HAP-1 (cell line): ENCODE results near the gene NEDD4.
A peak's percentile ranks its signal among the peaks of the same experiment; 100 is the strongest.
"Not testable (repeated sequence)": the region's sequence is repeated elsewhere in the genome, so short reads cannot be mapped to it uniquely, and the experiment has no call there.

Experiments
- DNase-seq, 2 experiments: peaks; one replicate each; pipeline ENCODE4 v3.0.0-alpha.2; 2016 to 2020; ENCODE audit warnings: low spot score in 2 of 2
- H3K27me3 ChIP-seq: fragments of 250-450 bp; sonication (Bioruptor Pico); 2 replicates; pipeline ENCODE4 v1.5.1; 2020; ENCODE audit warnings: low read depth, mild to moderate bottlenecking, moderate library complexity
- H3K36me3 ChIP-seq: fragments of 250-450 bp; sonication (Bioruptor Pico); replicated peaks from 2 replicates; pipeline ENCODE4 v1.5.1; 2020; ENCODE audit warnings: mild to moderate bottlenecking
- H3K4me1 ChIP-seq: fragments of 250-450 bp; sonication (Bioruptor Pico); 2 replicates; pipeline ENCODE4 v1.5.1; 2020; ENCODE audit warnings: mild to moderate bottlenecking
- H3K4me3 ChIP-seq: fragments of 250-450 bp; sonication (Bioruptor Pico); 2 replicates; pipeline ENCODE4 v1.5.1; 2020; ENCODE audit warnings: mild to moderate bottlenecking, moderate library complexity
- H3K9me3 ChIP-seq: fragments of 250-450 bp; sonication (Bioruptor Pico); 2 replicates; pipeline ENCODE4 v1.5.1; 2020; ENCODE audit warnings: mild to moderate bottlenecking, moderate library complexity
- in situ Hi-C: fragments of 300-500 bp; cut with MboI; formaldehyde crosslinking; loops from 3 replicates; pipeline ENCODE4 v1.14.3; 2020; ENCODE audit warnings: low sequenced_read_pairs, inconsistent platforms, mixed read lengths

Gene NEDD4

DNA sequence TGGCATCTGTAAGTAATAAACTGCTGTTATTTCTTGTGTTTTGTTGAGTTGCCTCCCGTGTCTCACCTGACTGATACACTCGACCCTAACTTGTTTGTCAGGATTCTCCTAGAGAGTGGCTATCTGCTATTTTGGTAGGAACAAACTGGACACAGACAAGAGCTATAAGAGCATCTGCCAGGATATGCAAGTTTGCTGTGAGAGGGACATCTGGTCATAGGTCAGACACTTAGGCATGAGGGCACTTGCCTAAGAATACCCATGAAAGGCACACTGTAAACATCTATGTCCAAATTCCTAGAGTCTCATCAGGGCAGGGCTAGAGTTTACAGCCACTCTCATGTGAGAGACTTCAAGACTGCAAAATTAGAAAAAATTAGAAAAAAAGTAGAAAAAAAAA, 32.5 kb downstream of the NEDD4 start:
- no peaks in the 10 kb centered on the region for H3K27me3 ChIP-seq
- in situ Hi-C loops, result no loop called here
- no peak for DNase-seq
- H3K4me1 ChIP-seq, result peaks cover 7% of the 10 kb centered on the region
- H3K9me3 ChIP-seq, result no peaks in the 10 kb centered on the region
- no peak overlapping the region for H3K4me3 ChIP-seq
- H3K36me3 ChIP-seq, result no peaks in the 10 kb centered on the region

DNA sequence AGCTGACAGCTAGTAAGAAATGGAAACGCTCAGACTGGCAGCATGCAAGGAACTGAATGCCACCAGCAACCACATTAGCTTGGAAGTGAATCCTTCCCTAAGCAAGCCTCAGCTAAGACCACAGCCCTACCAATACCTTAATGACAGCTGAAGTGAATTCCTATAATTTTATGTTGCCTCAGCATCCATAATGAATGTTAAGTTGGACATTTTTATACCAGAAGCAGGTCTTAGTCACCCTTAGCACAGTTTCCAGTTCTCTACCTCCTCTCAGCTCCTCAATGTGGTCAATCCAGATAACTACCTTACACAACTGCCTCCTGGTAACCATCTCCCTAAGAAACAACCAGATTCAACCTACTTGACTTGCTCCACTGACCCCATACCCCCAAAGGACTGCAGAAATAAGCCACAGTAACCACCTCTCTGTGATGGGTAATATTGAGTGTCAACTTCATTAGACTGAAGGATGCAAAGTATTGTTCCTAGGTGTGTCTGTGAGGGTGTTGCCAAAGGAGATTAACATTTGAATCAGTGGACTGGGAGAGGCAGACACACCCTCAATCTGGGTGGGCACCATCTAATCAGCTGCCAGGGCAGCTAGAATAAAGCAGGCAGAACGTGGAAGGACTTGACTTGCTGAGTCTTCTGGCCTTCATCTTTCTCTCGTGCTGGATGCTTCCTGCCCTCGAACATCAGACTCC, 33.5 kb downstream of the NEDD4 start:
- Histone ChIP-seq H3K4me3 (no peak overlapping the region), H3K9me3 (no peaks in the 10 kb centered on the region), H3K27me3 (no peaks in the 10 kb centered on the region), H3K4me1 (peaks cover 7% of the 10 kb centered on the region), H3K36me3 (no peaks in the 10 kb centered on the region)
- in situ Hi-C loops, result no loop called here
- no peak for DNase-seq

DNA sequence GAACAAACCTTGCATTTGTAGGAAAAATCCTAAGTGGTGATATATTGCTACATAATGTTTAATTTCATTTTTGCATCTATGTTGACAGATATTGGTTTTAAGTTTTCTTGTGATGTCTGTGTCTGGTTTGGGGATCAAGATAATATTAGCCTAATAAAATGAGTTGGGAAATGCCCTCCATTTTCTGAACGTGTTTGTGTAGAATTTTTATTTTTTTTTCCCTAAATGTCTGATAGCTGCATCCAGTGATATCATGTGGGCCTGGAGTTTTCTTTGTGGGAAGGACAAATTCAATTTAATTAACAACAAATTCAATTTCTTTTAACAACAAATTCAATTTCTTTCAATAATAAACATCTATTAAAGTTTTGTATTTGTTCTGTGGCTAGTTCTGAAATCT, 35.1 kb downstream of the NEDD4 start:
- in situ Hi-C loops, result no loop called here
- no peaks in the 10 kb centered on the region for H3K9me3 ChIP-seq
- peaks cover 7% of the 10 kb centered on the region for H3K4me1 ChIP-seq
- no peak for DNase-seq
- H3K27me3 ChIP-seq, result no peaks in the 10 kb centered on the region
- H3K36me3 ChIP-seq, result no peaks in the 10 kb centered on the region
- H3K4me3 ChIP-seq, result no peak overlapping the region

DNA sequence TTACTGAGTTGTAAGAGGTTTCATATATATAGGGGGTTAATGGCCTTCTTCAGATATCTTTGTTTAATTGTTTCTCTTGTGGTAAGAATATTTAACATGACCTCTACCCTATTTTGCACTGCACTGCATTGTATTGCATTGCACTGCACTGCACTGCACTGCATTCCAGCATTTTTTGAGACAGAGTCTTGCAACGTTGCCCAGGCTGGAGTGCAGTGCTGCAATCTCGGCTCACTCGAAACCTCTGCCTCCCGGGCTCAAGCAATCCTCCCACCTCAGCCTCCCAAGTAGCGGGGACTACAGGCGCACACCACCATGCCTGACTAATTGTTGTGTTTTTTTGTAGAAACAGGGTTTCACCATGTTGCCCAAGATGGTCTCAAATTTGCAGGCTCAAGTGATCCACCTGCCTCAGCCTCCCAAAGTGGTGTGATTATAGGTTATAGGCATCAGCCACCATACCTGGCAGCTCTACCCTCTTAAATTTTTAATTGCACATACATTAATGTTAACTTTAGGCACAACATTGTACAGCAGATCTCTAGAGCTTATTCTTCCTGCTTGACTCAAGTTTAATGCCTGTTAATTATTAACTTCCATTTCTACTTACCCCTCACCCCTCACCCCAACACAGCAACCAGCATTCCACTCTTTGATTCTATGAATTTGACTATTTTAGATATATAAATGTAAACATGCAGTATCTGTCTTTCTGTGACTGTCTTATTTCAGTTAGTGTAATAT, 38.4 kb downstream of the NEDD4 start:
- H3K4me1 ChIP-seq, result peaks cover 7% of the 10 kb centered on the region
- H3K27me3 ChIP-seq, result no peaks in the 10 kb centered on the region
- in situ Hi-C loops, result no loop called here
- DNase-seq, result no peak
- H3K4me3 ChIP-seq, result no peak overlapping the region
- H3K36me3 ChIP-seq, result no peaks in the 10 kb centered on the region
- no peaks in the 10 kb centered on the region for H3K9me3 ChIP-seq

DNA sequence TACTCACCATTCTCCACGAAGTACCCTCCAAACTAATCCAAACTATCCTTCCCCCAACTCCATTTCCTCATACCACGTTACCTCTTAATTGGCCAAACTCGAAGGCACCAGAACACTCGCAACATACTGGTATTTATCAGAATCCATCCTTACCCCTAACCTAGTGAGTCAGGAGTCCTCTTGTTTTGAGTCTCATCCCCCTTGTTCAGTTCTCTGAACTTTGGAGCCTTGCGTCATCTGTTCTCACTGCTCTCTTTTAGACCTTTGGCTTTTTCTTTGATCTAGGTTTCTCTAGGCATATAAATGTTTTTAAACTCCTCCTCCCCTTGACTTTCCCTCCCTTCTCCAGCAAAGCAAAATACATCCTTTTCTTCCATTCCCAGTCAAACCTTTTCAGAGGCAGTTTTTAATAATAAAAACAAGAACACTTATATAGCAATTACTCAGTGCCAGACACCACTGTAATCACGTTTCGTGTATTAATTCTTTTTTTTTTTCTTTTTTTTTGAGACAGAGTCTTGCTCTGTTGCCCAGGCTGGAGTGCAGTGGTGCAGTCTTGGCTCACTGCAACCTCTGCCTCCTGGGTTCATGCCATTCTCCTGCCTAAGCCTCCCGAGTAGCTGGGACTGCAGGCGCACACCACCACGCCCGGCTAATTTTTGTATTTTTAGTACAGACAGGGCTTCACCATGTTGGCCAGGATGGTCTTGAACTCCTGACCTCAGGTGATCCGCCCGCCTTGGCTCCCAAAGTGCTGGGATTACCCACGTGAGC, 40.7 kb downstream of the NEDD4 start:
- H3K9me3 ChIP-seq, H3K4me1 ChIP-seq, H3K4me3 ChIP-seq, in situ Hi-C loops, DNase-seq, H3K27me3 ChIP-seq, H3K36me3 ChIP-seq: not testable (repeated sequence)

DNA sequence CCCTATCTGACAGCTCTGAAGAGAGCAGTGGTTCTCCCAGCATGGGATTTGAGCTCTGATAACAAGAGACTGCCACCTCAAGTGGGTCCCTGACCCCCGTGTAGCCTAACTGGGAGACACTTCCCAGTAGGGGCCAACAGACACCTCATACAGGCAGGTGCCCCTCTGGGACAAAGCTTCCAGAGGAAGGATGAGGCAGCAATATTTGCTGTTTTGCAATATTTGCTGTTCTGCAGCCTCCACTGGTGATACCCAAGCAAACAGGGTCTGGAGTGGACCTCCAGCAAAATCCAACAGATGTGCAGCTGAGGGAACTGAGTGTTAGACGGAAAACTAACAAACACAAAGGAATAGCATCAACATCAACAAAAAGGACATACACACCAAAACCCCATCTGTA, 48.8 kb downstream of the NEDD4 start:
- H3K4me3 ChIP-seq, H3K27me3 ChIP-seq, H3K4me1 ChIP-seq, DNase-seq, in situ Hi-C loops, H3K9me3 ChIP-seq, H3K36me3 ChIP-seq: not testable (repeated sequence)

DNA sequence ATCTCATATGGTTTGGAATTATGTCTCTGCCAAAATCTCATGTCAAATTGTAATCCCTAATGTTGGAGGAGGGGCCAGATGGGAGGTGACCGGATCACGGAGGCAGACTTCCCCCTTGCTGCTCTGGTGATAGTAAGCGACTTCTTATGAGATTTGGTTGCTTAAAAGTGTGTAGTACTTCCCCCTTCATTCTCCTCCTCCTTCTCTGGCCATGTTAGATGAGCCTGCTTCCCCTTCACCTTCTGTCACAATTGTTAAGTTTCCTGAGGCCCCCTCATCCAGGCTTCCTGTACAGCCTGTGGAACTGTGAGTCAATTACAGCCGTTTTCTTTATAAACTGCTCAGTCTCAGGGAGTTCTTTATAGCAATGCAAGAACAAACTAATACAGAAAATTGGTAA, 51.1 kb downstream of the NEDD4 start:
- in situ Hi-C loops, result no loop called here
- H3K4me1 ChIP-seq, result no peaks in the 10 kb centered on the region
- no peak for DNase-seq
- H3K36me3 ChIP-seq, result no peaks in the 10 kb centered on the region; the same call in 1 of the 2 replicates
- no peaks in the 10 kb centered on the region for H3K27me3 ChIP-seq
- no peak overlapping the region for H3K4me3 ChIP-seq
- no peaks in the 10 kb centered on the region for H3K9me3 ChIP-seq

DNA sequence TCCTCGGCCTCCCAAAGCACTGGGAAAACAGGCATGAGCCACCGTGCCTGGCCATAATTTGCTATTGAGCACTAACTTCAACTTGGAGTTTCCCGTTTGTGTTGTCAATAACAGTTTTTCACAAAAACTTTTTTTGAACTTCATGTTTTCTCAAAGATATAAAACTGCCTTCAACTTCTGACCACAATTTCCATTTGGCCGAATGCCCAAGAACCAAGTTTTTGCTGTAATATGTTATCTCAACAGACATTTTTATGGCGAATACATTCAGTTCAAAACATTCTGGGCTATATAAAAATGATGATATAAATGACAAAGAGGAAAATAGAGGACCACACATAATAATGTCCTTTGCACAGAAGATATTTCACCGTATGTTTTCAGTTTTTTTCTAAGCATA, 56.4 kb downstream of the NEDD4 start:
- no peaks in the 10 kb centered on the region for H3K9me3 ChIP-seq
- DNase-seq, result no peak
- H3K4me3 ChIP-seq, result no peak overlapping the region
- no peaks in the 10 kb centered on the region for H3K27me3 ChIP-seq
- no peaks in the 10 kb centered on the region for H3K4me1 ChIP-seq
- no peaks in the 10 kb centered on the region; the same call in 1 of the 2 replicates for H3K36me3 ChIP-seq
- in situ Hi-C loops, result no loop called here

DNA sequence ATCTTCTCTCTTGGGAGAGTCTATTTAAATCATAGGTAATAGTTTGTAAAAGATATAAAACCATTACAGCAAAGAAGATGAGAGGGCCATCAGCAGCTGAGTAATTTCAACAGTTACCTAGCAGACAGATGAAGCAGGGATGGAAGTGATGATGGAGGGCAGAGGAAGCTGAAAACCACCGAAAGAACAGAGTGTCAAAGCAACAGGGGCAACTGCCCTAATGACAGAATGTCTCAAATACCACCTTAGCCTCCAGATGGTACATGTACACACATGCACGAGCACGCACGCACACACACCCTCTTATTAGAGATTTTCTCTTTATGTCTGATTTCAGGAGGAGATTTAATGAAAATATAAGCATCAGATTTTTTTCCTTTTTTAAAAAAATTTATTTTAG, 64.5 kb downstream of the NEDD4 start:
- no peak for DNase-seq
- peaks cover 2% of the 10 kb centered on the region; the same call in 1 of the 2 replicates for H3K9me3 ChIP-seq
- H3K4me3 ChIP-seq, result no peak overlapping the region
- no peaks in the 10 kb centered on the region for H3K4me1 ChIP-seq
- no peaks in the 10 kb centered on the region for H3K36me3 ChIP-seq
- no peaks in the 10 kb centered on the region for H3K27me3 ChIP-seq
- in situ Hi-C loops, result no loop called here

DNA sequence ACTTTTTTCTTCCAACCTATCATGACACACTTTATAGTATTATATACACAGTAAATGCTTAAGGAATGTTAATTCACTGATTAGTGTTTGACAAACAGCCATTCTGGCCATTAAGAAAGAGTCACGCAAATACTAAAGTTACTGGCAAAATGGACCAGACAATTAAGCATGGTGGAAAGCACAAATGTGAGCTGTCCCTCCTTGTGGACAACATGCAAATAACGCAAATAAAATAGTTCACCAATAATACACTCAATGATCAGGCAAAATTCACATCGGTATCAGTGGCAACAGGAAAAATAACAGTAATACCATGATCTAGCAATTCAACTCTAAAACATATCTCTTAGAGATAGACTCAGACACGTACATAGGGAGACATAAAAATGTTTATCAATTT, 71.7 kb downstream of the NEDD4 start:
- Histone ChIP-seq H3K4me3 (no peak overlapping the region), H3K36me3 (no peaks in the 10 kb centered on the region), H3K27me3 (no peaks in the 10 kb centered on the region), H3K4me1 (no peaks in the 10 kb centered on the region), H3K9me3 (no peaks in the 10 kb centered on the region)
- in situ Hi-C loops, result no loop called here
- DNase-seq, result no peak

DNA sequence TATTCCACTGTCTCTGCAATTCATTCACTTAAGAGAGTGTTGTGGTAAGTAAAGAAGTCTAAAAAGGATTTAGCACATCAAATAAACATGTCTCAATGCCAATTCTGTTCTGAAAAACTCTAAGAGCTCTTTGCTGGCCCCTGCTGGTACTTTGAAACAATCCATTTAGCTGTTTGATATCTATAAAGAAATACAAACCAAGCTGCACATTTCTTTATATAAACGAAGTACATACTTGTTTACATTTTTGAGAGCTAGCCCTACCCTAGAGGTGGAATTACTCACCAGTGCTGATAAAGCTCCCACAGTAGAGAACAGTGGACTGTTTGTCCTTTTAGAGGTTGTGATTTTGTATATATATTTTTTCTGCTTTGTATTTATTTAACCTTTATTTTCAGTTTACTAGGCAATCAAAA, 75.5 kb downstream of the NEDD4 start:
- DNase-seq, result peak; percentile 39 to 53
- Histone ChIP-seq H3K27me3 (no peaks in the 10 kb centered on the region), H3K9me3 (no peaks in the 10 kb centered on the region), H3K36me3 (no peaks in the 10 kb centered on the region), H3K4me1 (no peaks in the 10 kb centered on the region), H3K4me3 (no peak overlapping the region)
- in situ Hi-C loops, result no loop called here

DNA sequence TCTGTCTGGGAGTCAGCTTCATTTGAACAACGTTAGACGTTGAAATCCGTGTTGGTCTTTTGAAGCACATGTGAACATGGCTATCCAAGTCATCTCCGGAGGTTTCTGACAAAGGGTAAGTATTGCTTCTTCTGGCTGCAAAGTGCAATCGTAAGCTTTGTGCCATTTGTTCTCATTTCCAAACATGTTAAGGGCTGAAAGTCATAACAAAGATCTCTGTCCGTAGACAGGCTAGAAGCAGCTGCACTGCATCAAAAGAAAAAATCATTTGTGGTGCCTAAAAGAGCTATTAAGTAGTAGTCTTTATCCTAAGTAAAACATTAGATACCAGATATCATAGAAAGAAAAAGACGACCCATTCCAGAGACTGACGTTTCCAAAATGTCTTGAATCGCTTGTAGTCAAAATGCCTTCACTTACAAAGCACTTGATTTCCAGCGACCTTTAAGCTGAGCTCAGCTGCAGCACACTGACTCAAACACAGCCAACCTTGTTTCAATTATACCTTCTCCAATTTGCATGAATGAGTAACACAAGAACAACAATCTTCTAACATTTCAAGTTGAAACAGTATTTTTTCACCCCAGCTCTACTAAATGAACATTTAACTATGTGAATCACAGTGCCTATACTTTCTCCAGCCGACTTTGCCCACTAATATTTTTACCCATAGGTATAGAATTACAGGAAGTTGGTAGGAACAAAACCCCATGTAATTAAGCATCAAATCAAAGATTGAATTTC, 76.6 kb downstream of the NEDD4 start:
- Histone ChIP-seq H3K27me3 (no peaks in the 10 kb centered on the region), H3K36me3 (no peaks in the 10 kb centered on the region), H3K9me3 (no peaks in the 10 kb centered on the region), H3K4me1 (no peaks in the 10 kb centered on the region), H3K4me3 (no peak overlapping the region)
- in situ Hi-C loops, result no loop called here
- no peak for DNase-seq

DNA sequence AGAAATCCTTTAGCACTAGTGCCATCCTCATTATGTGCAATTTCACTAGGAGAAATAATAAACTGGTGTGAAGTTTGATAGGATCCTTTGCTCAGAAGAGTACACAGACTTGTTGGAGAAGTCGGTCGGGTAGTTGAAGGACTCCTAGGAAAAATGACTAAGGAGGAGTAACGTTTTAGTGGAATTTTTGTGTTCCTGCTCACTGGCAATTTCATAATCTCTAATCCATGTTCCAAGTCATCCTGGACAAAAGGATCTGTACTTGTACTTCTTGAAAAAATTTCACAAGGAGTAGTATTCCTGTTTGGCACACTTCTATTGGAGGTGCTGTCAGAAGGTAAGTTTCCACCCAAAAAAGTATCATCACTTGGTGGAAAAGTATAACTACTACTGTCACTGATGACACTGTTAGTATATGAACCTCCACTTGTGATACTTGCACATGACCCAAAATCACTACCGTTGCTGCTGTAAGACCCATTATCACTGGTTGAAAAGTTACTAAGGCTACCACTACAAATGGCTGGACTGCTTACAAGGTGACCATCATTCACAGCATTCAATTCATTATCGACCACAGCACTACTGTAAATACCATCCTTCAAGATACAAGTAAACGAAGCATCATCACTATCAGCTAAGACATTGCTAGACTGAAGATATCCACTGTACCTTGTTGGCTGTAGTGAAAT, 77.4 kb downstream of the NEDD4 start:
- H3K27me3 ChIP-seq, result no peaks in the 10 kb centered on the region
- H3K4me1 ChIP-seq, result no peaks in the 10 kb centered on the region
- H3K36me3 ChIP-seq, result no peaks in the 10 kb centered on the region
- DNase-seq, result no peak
- H3K9me3 ChIP-seq, result no peaks in the 10 kb centered on the region
- no peak overlapping the region for H3K4me3 ChIP-seq
- in situ Hi-C loops, result no loop called here
